MM.1S (cell line): Measurements from ENCODE around the gene PCSK9.

Source experiments
- DNase-seq: peaks from one replicate; pipeline ENCODE4 v3.0.0-alpha.2; 2015
- H2AFZ ChIP-seq: fragments of 300-600 bp; sonication (generic); 2 replicates; pipeline ENCODE4 v1.6.0; 2016; ENCODE audit warnings: antibody characterized with exemption, low read length
- H3F3A ChIP-seq: fragments of 300-600 bp; sonication (generic); 2 replicates; pipeline ENCODE4 v1.6.1; 2016; ENCODE audit warnings: mild to moderate bottlenecking, antibody characterized with exemption, low read length, moderate library complexity, mixed read lengths; ENCODE audit not compliant: insufficient read depth
- H3K27ac ChIP-seq: fragments of 300-600 bp; sonication (generic); 2 replicates; pipeline ENCODE4 v1.5.1; 2016; ENCODE audit warnings: mild to moderate bottlenecking, low read length
- H3K27me3 ChIP-seq: fragments of 300-600 bp; sonication (generic); replicated peaks from 2 replicates; pipeline ENCODE4 v1.6.0; 2016; ENCODE audit warnings: low read length; ENCODE audit not compliant: insufficient read depth
- H3K36me3 ChIP-seq: fragments of 300-600 bp; sonication (generic); replicated peaks from 2 replicates; pipeline ENCODE4 v1.6.1; 2016; ENCODE audit warnings: mild to moderate bottlenecking, low read length, mixed read lengths; ENCODE audit not compliant: insufficient read depth
- H3K4me1 ChIP-seq: fragments of 300-600 bp; sonication (generic); 2 replicates; pipeline ENCODE4 v1.6.1; 2016; ENCODE audit warnings: low read length, mixed read lengths
- H3K4me2 ChIP-seq: fragments of 300-600 bp; sonication (generic); 2 replicates; pipeline ENCODE4 v1.6.0; 2016; ENCODE audit warnings: low read depth, low read length
- H3K4me3 ChIP-seq: fragments of 300-600 bp; sonication (generic); 2 replicates; pipeline ENCODE4 v1.5.1; 2016; ENCODE audit warnings: low read length, mixed read lengths
- H3K79me2 ChIP-seq: fragments of 300-600 bp; sonication (generic); 2 replicates; pipeline ENCODE4 v1.6.1; 2016; ENCODE audit warnings: mixed run types, low read length, mixed read lengths
- H3K9ac ChIP-seq: fragments of 300-600 bp; sonication (generic); 2 replicates; pipeline ENCODE4 v1.6.1; 2016; ENCODE audit warnings: low read length, mixed read lengths
- H3K9me2 ChIP-seq: fragments of 300-600 bp; sonication (generic); replicated peaks from 2 replicates; pipeline ENCODE4 v1.6.1; 2016; ENCODE audit warnings: mild to moderate bottlenecking, low read length, mixed read lengths; ENCODE audit not compliant: insufficient read depth
- H3K9me3 ChIP-seq: fragments of 300-600 bp; sonication (generic); replicated peaks from 2 replicates; pipeline ENCODE4 v1.6.1; 2016; ENCODE audit warnings: mild to moderate bottlenecking, low read length, mixed read lengths; ENCODE audit not compliant: insufficient read depth
- H4K20me1 ChIP-seq: fragments of 300-600 bp; sonication (generic); 2 replicates; pipeline ENCODE4 v1.6.1; 2016; ENCODE audit warnings: mild to moderate bottlenecking, low read length, moderate library complexity, mixed read lengths; ENCODE audit not compliant: insufficient read depth
- CTCF ChIP-seq: fragments of 300-600 bp; sonication (generic); IDR thresholded peaks from 2 replicates; pipeline ENCODE4 v1.5.1; 2016; ENCODE audit warnings: antibody characterized with exemption, low read length, mixed read lengths
- EZH2 ChIP-seq: fragments of 300-600 bp; sonication (generic); optimal IDR thresholded peaks from 2 replicates; pipeline ENCODE3; 2017; ENCODE audit warnings: low read depth, mild to moderate bottlenecking, antibody characterized with exemption, low read length, mixed read lengths
- EZH2phosphoT487 ChIP-seq: fragments of 300-600 bp; sonication (generic); IDR thresholded peaks from 2 replicates; pipeline ENCODE4 v1.6.1; 2018; ENCODE audit warnings: antibody characterized with exemption, low read length

Gene PCSK9

GRCh38 chr1:55084257-55084656 lies 44.9 kb downstream of the PCSK9 start:
- H3K4me3 ChIP-seq, result no peak overlapping the region
- DNase-seq, result no peak
- no peaks in the 10 kb centered on the region for H3F3A ChIP-seq
- H3K9me2 ChIP-seq, result no peaks in the 10 kb centered on the region
- no peaks in the 10 kb centered on the region for H3K4me1 ChIP-seq
- no peaks in the 10 kb centered on the region for H4K20me1 ChIP-seq
- no peaks in the 10 kb centered on the region for H3K27me3 ChIP-seq
- H3K4me2 ChIP-seq, result no peak overlapping the region
- H3K27ac ChIP-seq, result no peak overlapping the region
- H3K36me3 ChIP-seq, result 0 out of 2 replicates have a peak, but pooled peaks cover under 1% of the 10 kb centered on the region
- TF ChIP-seq CTCF, result no peak
- no peak for TF ChIP-seq EZH2phosphoT487
- TF ChIP-seq EZH2, result no peak
- H2AFZ ChIP-seq, result no peak overlapping the region
- no peaks in the 10 kb centered on the region for H3K9me3 ChIP-seq
- no peak overlapping the region for H3K9ac ChIP-seq
- no peaks in the 10 kb centered on the region for H3K79me2 ChIP-seq

- H4K20me1 ChIP-seq, result 0 out of 2 replicates have a peak, but pooled peaks cover 3% of the 10 kb centered on the region
- no peaks in the 10 kb centered on the region for H3K4me1 ChIP-seq
- no peaks in the 10 kb centered on the region for H3K27me3 ChIP-seq
- H3F3A ChIP-seq, result no peaks in the 10 kb centered on the region
- peaks cover 4% of the 10 kb centered on the region; the same call in 1 of the 2 replicates for H3K36me3 ChIP-seq
- no peaks in the 10 kb centered on the region for H3K79me2 ChIP-seq
- TF ChIP-seq EZH2 (no peak), EZH2phosphoT487 (no peak), CTCF (no peak)
- H3K9me3 ChIP-seq, result no peaks in the 10 kb centered on the region
- H3K4me2 ChIP-seq, result no peak overlapping the region
- H3K9ac ChIP-seq, result no peak overlapping the region
- H3K27ac ChIP-seq, result no peak overlapping the region
- no peak overlapping the region for H3K4me3 ChIP-seq
- no peak for DNase-seq
- no peak overlapping the region for H2AFZ ChIP-seq
- H3K9me2 ChIP-seq, result no peaks in the 10 kb centered on the region
These were observed 48.1 kb downstream of the PCSK9 start for GRCh38 chr1:55087439-55087838.

GRCh38 chr1:55088413-55088812 lies 49.1 kb downstream of the PCSK9 start:
- 0 out of 2 replicates have a peak, but pooled peaks cover 3% of the 10 kb centered on the region for H4K20me1 ChIP-seq
- H3K4me3 ChIP-seq, result no peak overlapping the region
- H3K9ac ChIP-seq, result no peak overlapping the region
- no peaks in the 10 kb centered on the region for H3K4me1 ChIP-seq
- H3K9me3 ChIP-seq, result no peaks in the 10 kb centered on the region
- no peaks in the 10 kb centered on the region for H3F3A ChIP-seq
- no peak for DNase-seq
- H3K27ac ChIP-seq, result no peak overlapping the region
- no peaks in the 10 kb centered on the region for H3K9me2 ChIP-seq
- no peaks in the 10 kb centered on the region for H3K27me3 ChIP-seq
- no peak overlapping the region for H2AFZ ChIP-seq
- no peak overlapping the region for H3K4me2 ChIP-seq
- H3K36me3 ChIP-seq, result peaks cover 4% of the 10 kb centered on the region; the same call in 1 of the 2 replicates
- no peaks in the 10 kb centered on the region for H3K79me2 ChIP-seq
- TF ChIP-seq EZH2phosphoT487 (no peak), EZH2 (no peak), CTCF (no peak)
